Hepatic stellate cell (primary cell): ENCODE data around the gene ACSL4.

Source experiments
- DNase-seq: peaks from one replicate; pipeline ENCODE4 v3.0.0; 2011; ENCODE audit warnings: low spot score

The ACSL4 gene

GRCh38 chrX:109600237-109600651, 132.8 kb downstream of the ACSL4 start:
- DNase-seq, result no peak

- DNase-seq, result no peak
Observed at GRCh38 chrX:109596015-109596414, 137.0 kb downstream of the ACSL4 start.
